Measurements from ENCODE around the gene THSD4.

DNA sequence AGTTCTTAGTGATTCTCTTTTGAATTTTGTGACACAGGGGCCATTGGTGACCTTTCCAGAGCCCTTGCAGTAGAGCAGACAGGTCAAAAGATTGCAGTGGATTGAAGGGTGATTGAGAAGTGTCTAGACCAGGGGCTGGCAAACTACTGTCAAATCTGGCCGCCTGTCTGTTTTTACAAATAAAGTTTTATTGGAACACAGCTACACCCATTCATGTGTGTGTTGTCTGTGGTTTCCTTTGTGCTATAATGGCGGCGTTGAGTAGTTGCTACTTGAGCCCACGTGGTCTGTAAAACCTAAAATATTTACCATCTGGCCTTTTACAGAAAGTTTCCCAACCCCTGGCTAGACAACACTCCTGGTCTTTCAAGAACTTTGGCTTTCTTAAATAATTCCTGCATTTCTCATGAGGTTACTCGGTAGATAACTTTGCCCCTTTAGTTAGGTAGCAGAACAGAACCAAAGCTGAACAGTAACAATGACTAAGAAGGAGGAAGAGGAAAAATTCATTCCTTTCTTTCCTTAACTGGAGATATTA lies 430.0 kb downstream of the THSD4 start:
- TF ChIP-seq SUZ12 (IDR thresholded peaks at IDR 0.05; ENCODE audit: extremely low read depth, insufficient read depth, insufficient read length) (no peak), YY1 (IDR thresholded peaks at IDR 0.05; ENCODE audit: insufficient read depth, insufficient read length) (no peak)

Data from NT2/D1 (cell line).